GM12875 (cell line): ENCODE results near the gene ZMIZ1.

Source experiments
- H3K4me3 ChIP-seq: one replicate; pipeline ENCODE4 v1.5.1; 2011; ENCODE audit warnings: low read depth, low read length, control low read depth
- TF ChIP-seq, protein P1 (sequence below): IDR thresholded peaks from 2 replicates; pipeline ENCODE4 v1.5.1; 2011; ENCODE audit warnings: low read depth, mild to moderate bottlenecking, control low read depth, inconsistent platforms, low read length, moderate library complexity, borderline replicate concordance; ENCODE audit not compliant: insufficient read depth

The ZMIZ1 gene

GRCh38 chr10:79308969-79309665 lies 240.4 kb downstream of the ZMIZ1 start:
- TF ChIP-seq, protein P1, sequence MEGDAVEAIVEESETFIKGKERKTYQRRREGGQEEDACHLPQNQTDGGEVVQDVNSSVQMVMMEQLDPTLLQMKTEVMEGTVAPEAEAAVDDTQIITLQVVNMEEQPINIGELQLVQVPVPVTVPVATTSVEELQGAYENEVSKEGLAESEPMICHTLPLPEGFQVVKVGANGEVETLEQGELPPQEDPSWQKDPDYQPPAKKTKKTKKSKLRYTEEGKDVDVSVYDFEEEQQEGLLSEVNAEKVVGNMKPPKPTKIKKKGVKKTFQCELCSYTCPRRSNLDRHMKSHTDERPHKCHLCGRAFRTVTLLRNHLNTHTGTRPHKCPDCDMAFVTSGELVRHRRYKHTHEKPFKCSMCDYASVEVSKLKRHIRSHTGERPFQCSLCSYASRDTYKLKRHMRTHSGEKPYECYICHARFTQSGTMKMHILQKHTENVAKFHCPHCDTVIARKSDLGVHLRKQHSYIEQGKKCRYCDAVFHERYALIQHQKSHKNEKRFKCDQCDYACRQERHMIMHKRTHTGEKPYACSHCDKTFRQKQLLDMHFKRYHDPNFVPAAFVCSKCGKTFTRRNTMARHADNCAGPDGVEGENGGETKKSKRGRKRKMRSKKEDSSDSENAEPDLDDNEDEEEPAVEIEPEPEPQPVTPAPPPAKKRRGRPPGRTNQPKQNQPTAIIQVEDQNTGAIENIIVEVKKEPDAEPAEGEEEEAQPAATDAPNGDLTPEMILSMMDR, result no peak
- H3K4me3 ChIP-seq, result no peak overlapping the region

DNA sequence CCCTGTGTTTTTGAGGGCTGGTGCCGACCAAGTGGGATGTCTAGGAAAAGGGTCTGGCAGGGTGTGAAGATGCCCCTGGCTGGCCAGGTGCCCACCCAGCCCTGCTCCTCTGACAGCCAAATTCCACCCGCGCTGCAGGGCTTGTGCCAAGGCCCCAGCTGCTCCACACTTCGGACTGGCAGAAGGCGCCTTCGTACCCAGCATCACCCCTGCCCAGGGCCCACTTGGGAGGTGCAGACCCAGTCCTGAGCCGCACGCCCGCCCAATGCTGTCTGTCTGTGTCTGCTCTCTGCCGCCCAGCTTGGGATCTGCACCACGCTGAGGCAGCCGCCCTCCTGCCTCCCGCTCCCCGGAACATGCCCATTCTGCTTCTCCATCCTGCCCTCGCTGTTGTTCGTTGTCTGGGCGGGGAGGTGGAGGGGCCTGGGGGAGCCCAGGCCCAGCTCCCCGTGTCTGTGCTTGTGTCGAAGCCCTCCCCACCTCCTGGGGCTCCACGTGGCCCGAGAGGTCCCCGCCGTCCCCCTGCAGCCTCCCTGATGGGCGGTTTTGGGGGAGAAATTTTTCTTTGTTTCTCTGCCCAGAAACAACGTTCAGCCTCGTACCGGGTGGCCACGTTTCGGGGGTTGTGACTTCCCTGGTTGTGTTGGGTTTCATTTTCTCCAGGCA lies 241.6 kb downstream of the ZMIZ1 start:
- no peak overlapping the region for H3K4me3 ChIP-seq
- TF ChIP-seq, protein P1, result no peak

GRCh38 chr10:79310911-79311573 lies 242.3 kb downstream of the ZMIZ1 start:
- no peak overlapping the region for H3K4me3 ChIP-seq
- TF ChIP-seq, protein P1, result no peak

DNA sequence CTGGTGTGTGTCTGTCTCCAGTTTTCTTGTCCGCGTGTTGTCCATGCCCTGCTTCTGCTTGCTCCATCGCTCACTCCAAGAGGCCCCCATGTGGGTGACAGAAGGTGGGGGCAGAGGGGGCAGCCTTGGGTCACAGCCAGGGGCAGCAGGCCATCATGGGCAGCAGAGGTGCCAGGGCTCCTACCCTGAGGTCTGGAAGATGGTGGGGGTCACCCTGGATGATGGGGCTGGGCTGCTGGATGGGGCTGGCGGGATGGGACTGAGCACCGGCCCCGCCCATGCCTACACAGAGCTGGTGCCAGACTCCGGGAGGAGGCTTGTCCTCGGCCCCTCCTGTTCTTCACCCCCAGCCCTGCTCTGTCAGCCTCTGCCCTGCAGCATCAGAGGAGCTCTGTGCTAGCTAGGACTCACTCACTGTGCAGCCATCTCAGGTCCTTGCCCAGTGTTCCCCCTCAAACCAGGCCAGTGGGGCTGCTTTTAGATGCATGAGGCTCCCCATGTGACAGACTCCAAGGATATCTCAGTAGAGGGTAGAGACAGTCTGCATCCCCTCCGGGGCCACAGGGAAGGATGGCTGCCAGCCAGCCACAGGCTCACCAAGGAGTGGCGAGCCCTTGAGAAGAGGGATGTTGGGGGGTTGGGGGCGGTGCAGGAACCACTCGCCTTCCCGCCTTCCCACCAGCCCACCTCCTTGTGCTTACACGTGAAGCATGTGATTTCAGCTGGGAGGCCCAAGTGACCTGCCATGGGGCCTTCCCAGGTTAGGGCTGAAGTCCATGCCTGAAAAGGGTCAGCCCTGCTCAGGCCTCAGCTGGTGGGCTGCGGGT lies 243.0 kb downstream of the ZMIZ1 start:
- H3K4me3 ChIP-seq, result no peak overlapping the region
- TF ChIP-seq, protein P1, result no peak

DNA sequence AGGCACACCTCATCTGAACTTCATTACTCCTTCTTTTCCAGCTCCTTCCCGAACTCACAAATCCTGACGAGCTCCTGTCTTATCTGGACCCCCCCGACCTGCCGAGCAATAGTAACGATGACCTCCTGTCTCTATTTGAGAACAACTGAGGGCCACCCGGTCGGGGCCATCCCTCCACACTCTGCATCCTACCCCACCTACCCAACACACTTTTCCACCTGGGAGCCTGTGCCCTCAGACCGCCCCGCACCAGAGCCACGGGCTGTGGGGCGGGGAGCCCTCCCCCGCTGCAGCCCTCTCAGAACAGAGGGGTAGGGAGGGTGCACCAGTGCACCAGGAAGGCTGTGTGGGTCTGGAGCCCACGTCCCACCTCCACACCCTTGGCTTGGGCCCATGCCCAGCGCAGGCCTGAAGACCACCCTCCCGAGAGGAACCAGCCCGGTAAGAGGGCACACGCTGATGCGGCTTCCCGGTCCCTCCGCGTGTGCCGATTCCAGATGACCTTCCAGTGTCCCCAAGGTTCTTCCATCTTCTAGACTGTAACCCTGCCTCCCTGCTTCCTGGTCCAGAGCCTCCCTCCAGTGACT lies 243.9 kb downstream of the ZMIZ1 start:
- H3K4me3 ChIP-seq, result no peak overlapping the region
- TF ChIP-seq, protein P1, result no peak

DNA sequence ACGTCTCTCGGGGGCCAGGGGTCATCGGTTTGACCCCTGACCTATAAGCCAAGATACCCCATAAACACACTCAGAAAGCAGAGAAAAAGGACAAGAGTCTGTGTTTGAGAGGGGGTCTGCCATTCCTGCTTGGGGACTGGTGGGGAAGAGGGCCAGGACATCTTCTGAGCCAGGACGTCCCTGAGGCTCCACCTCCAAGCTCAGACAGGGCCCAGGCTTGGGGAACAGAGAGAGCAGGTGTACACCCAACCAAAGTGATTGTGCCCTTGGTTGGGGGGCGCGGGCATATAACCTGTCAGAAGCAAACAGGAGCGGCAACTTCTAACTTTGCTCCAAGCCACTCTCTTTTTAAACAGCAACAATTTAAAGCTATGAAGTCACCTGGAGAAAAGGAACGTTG lies 244.6 kb downstream of the ZMIZ1 start:
- TF ChIP-seq, protein P1, result no peak
- no peak overlapping the region for H3K4me3 ChIP-seq
